Loucy (cell line): ENCODE data around the gene LRSAM1.

ENCODE experiments used
- EZH2phosphoT487 ChIP-seq: fragments of 200-600 bp; IDR thresholded peaks from 2 replicates; pipeline ENCODE4 v1.6.1; 2018; ENCODE audit warnings: antibody characterized with exemption, mild to moderate bottlenecking, moderate library complexity, borderline replicate concordance
- TF ChIP-seq, protein P1 (sequence below): fragments of 200-600 bp; sonication (generic); conservative IDR thresholded peaks from 2 replicates; pipeline ENCODE4 v1.5.1; 2014; ENCODE audit warnings: mild to moderate bottlenecking, antibody characterized with exemption, low read length

DNA sequence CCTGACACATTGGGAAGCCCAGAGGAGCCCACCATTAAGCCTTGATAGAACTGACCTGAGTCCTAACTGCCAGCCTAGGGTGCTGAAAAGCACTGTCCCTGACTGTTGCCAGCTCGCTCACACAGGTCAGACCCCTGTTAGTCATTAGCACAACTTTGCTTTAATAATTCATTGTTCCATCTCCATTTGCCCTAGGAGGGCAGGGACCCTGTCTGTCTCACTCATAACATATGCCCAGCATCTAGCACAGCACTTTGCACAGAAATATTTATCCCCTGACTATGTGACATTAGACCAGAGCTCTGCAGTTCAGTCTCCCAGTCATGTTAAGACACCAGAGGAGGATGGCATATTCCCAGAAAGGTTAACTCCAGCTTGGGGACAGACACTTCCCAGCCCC is 99.0 kb downstream of the LRSAM1 start:
- TF ChIP-seq, protein P1, sequence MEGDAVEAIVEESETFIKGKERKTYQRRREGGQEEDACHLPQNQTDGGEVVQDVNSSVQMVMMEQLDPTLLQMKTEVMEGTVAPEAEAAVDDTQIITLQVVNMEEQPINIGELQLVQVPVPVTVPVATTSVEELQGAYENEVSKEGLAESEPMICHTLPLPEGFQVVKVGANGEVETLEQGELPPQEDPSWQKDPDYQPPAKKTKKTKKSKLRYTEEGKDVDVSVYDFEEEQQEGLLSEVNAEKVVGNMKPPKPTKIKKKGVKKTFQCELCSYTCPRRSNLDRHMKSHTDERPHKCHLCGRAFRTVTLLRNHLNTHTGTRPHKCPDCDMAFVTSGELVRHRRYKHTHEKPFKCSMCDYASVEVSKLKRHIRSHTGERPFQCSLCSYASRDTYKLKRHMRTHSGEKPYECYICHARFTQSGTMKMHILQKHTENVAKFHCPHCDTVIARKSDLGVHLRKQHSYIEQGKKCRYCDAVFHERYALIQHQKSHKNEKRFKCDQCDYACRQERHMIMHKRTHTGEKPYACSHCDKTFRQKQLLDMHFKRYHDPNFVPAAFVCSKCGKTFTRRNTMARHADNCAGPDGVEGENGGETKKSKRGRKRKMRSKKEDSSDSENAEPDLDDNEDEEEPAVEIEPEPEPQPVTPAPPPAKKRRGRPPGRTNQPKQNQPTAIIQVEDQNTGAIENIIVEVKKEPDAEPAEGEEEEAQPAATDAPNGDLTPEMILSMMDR = no peak
- TF ChIP-seq EZH2phosphoT487 = no peak
